ENCODE data around the gene VPS29.

GRCh38 chr12:110449799-110450497, 52.0 kb downstream of the VPS29 start, which contains the start of gene ARPC3:
- no peak for TF ChIP-seq ZNF274 (IDR thresholded peaks at IDR 0.05; ENCODE audit: low read depth, low read length)
- no peak for TF ChIP-seq SUZ12 (IDR thresholded peaks at IDR 0.05; ENCODE audit: extremely low read depth, insufficient read depth, insufficient read length)
- TF ChIP-seq YY1 (IDR thresholded peaks at IDR 0.05; ENCODE audit: insufficient read depth, insufficient read length) = no peak

Data from NT2/D1 (cell line).